Measurements from ENCODE around the gene RAB44.

- TF ChIP-seq, protein P1, sequence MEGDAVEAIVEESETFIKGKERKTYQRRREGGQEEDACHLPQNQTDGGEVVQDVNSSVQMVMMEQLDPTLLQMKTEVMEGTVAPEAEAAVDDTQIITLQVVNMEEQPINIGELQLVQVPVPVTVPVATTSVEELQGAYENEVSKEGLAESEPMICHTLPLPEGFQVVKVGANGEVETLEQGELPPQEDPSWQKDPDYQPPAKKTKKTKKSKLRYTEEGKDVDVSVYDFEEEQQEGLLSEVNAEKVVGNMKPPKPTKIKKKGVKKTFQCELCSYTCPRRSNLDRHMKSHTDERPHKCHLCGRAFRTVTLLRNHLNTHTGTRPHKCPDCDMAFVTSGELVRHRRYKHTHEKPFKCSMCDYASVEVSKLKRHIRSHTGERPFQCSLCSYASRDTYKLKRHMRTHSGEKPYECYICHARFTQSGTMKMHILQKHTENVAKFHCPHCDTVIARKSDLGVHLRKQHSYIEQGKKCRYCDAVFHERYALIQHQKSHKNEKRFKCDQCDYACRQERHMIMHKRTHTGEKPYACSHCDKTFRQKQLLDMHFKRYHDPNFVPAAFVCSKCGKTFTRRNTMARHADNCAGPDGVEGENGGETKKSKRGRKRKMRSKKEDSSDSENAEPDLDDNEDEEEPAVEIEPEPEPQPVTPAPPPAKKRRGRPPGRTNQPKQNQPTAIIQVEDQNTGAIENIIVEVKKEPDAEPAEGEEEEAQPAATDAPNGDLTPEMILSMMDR (IDR thresholded peaks at IDR 0.05): no peak
- TF ChIP-seq EZH2 (IDR thresholded peaks at IDR 0.05): no peak
Measured at GRCh38 chr6:36771145-36771544, 73.5 kb downstream of the RAB44 start.
